NOMO-1 (cell line): ENCODE data around the gene MAP2K7.

ENCODE experiments used
- DNase-seq, 2 experiments: peaks; one replicate each; lab custom pipeline; 2025; ENCODE audit not compliant: unreplicated experiment in 2 of 2; lab: John Stamatoyannopoulos, UW

Gene MAP2K7

GRCh38 chr19:7866399-7867091 is 37.1 kb upstream of the MAP2K7 start:
- no peak for DNase-seq

- DNase-seq: no peak
Measured at GRCh38 chr19:7867092-7867844, 36.4 kb upstream of the MAP2K7 start.

- DNase-seq: peak in 1 of 2 experiments; percentile 44
Measured at GRCh38 chr19:7868326-7868670, 35.4 kb upstream of the MAP2K7 start.

GRCh38 chr19:7868671-7869452 is 34.8 kb upstream of the MAP2K7 start:
- peak; percentile 81 to 85 for DNase-seq

GRCh38 chr19:7869453-7869909 is 34.2 kb upstream of the MAP2K7 start:
- DNase-seq: peak; percentile 62 to 64

- DNase-seq: peak; percentile 61 to 72
Measured at GRCh38 chr19:7869910-7870511, 33.7 kb upstream of the MAP2K7 start.

- DNase-seq: peak; percentile 59 to 78
Measured at GRCh38 chr19:7870571-7871436, 32.9 kb upstream of the MAP2K7 start.

GRCh38 chr19:7871437-7872305 is 32.0 kb upstream of the MAP2K7 start:
- DNase-seq: peak; percentile 88 to 89

GRCh38 chr19:7872306-7873204 is 31.1 kb upstream of the MAP2K7 start:
- no peak for DNase-seq

GRCh38 chr19:7873304-7874075 is 30.2 kb upstream of the MAP2K7 start:
- DNase-seq: no peak

GRCh38 chr19:7874076-7874896 is 29.4 kb upstream of the MAP2K7 start, which contains the start of gene PRR36:
Gene PRR36, minus strand, starts transcription at chr19:7874390. Its CDS starts 701 bp downstream, at chr19:7873689.
- DNase-seq: no peak

GRCh38 chr19:7874897-7875273 is 28.8 kb upstream of the MAP2K7 start:
- no peak for DNase-seq

GRCh38 chr19:7877249-7877836 is 26.3 kb upstream of the MAP2K7 start:
- no peak for DNase-seq

- no peak for DNase-seq
Measured at GRCh38 chr19:7879111-7879807, 24.4 kb upstream of the MAP2K7 start.

GRCh38 chr19:7879836-7880235 is 23.8 kb upstream of the MAP2K7 start:
- peak in 1 of 2 experiments; percentile 10 for DNase-seq
